Mucosa of stomach (tissue), 1 donor: ENCODE results near the gene KRT26.

Experiments used
- H3K27me3 ChIP-seq: one replicate; pipeline ENCODE4 v1.7.0; 2013; ENCODE audit warnings: mild to moderate bottlenecking, low read length; ENCODE audit not compliant: control insufficient read depth, insufficient read depth
- H3K36me3 ChIP-seq: one replicate; pipeline ENCODE4 v1.7.0; 2013; ENCODE audit warnings: low read length; ENCODE audit not compliant: control insufficient read depth, insufficient read depth
- H3K4me1 ChIP-seq: one replicate; pipeline ENCODE4 v1.7.0; 2013; ENCODE audit warnings: mild to moderate bottlenecking, low read length; ENCODE audit not compliant: control insufficient read depth, insufficient read depth
- H3K4me3 ChIP-seq: one replicate; pipeline ENCODE4 v1.7.0; 2013; ENCODE audit warnings: low read length
- H3K9ac ChIP-seq: one replicate; pipeline ENCODE4 v1.7.0; 2013; ENCODE audit warnings: mild to moderate bottlenecking, low read length, moderate library complexity
- H3K9me3 ChIP-seq: one replicate; pipeline ENCODE4 v1.7.0; 2013; ENCODE audit warnings: mild to moderate bottlenecking, low read length, moderate library complexity; ENCODE audit not compliant: control insufficient read depth
- donor health status: Pancreatic carcinoma.

The KRT26 gene

GRCh38 chr17:40812639-40813038 is 40.6 kb upstream of the KRT26 start:
- Histone ChIP-seq H3K4me1 (no peaks in the 10 kb centered on the region), H3K27me3 (peaks cover 27% of the 10 kb centered on the region), H3K9ac (no peak overlapping the region), H3K9me3 (no peaks in the 10 kb centered on the region), H3K4me3 (no peak overlapping the region), H3K36me3 (no peaks in the 10 kb centered on the region)

GRCh38 chr17:40810494-40810893 is 38.5 kb upstream of the KRT26 start:
- H3K4me1 ChIP-seq: no peaks in the 10 kb centered on the region
- H3K4me3 ChIP-seq: no peak overlapping the region
- H3K9ac ChIP-seq: no peak overlapping the region
- H3K9me3 ChIP-seq: no peaks in the 10 kb centered on the region
- no peaks in the 10 kb centered on the region for H3K36me3 ChIP-seq
- H3K27me3 ChIP-seq: peaks cover 48% of the 10 kb centered on the region

GRCh38 chr17:40809721-40810421 is 37.9 kb upstream of the KRT26 start:
- Histone ChIP-seq H3K9ac (no peak overlapping the region), H3K4me1 (no peaks in the 10 kb centered on the region), H3K36me3 (no peaks in the 10 kb centered on the region), H3K9me3 (no peaks in the 10 kb centered on the region), H3K27me3 (peaks cover 51% of the 10 kb centered on the region), H3K4me3 (no peak overlapping the region)

DNA sequence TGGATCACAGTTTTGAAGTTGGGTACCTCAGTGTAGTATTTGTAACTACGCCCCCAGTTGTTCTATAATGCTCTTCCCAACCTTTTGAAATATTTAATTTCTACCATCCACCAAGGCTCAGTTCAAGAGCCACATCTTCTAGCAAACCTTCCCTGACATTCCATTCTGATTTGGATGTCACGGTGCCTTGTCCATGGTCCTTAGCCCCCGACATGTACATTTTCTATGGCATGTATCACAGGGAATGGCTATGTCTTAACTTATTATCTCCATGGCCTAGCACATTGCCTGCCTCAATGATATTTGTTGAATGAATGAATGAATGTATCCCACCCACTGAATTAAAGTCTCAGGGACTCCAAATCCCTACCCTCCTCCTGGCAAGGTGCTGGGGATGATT is 34.1 kb upstream of the KRT26 start:
- Histone ChIP-seq H3K9ac (no peak overlapping the region), H3K4me3 (no peak overlapping the region), H3K27me3 (peaks cover 46% of the 10 kb centered on the region), H3K4me1 (no peaks in the 10 kb centered on the region), H3K36me3 (no peaks in the 10 kb centered on the region), H3K9me3 (no peaks in the 10 kb centered on the region)

- Histone ChIP-seq H3K9ac (no peak overlapping the region), H3K27me3 (peaks cover 39% of the 10 kb centered on the region), H3K4me3 (no peak overlapping the region), H3K4me1 (no peaks in the 10 kb centered on the region), H3K9me3 (no peaks in the 10 kb centered on the region), H3K36me3 (no peaks in the 10 kb centered on the region)
Measured at GRCh38 chr17:40803617-40804082, 31.6 kb upstream of the KRT26 start.

DNA sequence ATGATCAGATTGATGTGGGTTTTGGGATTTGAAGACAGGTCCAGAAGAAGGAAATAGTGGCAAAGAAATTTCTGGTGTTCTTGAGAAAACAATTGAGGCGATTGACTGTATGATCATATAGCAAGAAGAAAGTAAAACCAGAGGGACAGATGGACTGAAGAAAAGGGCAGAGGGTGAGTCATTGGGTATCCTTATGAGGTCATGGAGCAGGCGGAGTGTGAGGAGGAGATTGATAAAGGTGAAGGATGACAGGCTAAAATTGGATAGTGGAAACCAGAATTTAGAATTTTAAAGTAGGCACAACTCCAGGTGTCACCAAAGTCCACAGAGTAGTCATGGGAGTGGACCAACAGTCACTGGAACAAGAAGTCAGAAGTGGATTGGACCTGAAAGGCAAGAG is 29.2 kb upstream of the KRT26 start:
- H3K27me3 ChIP-seq: peaks cover 25% of the 10 kb centered on the region
- H3K4me3 ChIP-seq: no peak overlapping the region
- no peak overlapping the region for H3K9ac ChIP-seq
- no peaks in the 10 kb centered on the region for H3K9me3 ChIP-seq
- no peaks in the 10 kb centered on the region for H3K36me3 ChIP-seq
- H3K4me1 ChIP-seq: no peaks in the 10 kb centered on the region

GRCh38 chr17:40800381-40800780 is 28.4 kb upstream of the KRT26 start:
- H3K9ac ChIP-seq: no peak overlapping the region
- no peaks in the 10 kb centered on the region for H3K9me3 ChIP-seq
- no peaks in the 10 kb centered on the region for H3K4me1 ChIP-seq
- no peaks in the 10 kb centered on the region for H3K36me3 ChIP-seq
- no peak overlapping the region for H3K4me3 ChIP-seq
- peaks cover 18% of the 10 kb centered on the region for H3K27me3 ChIP-seq

DNA sequence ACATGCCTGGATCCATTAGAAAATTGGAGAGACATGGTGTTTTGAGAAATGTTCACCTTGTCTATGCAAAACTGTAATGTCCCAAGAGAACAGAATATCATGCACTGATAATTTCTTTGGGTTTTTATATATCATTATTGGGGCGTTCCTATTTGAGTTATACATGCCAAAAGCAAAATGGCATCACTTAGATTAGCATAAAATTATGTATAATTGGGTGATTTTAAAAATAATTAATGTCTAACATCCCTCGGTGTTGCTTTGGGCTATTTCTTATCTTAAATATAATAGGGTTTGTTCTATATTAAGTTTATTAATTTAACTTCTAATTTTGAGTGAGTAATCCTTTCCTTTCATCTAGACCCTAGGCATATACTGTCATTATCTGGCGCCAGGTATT is 27.9 kb upstream of the KRT26 start, which contains the start of gene KRT28:
KRT28 (minus strand) TSS at position 101 of the 400 bp plus-strand sequence; CDS start at position 35, 66 bp downstream.
- no peaks in the 10 kb centered on the region for H3K4me1 ChIP-seq
- H3K4me3 ChIP-seq: no peak within 1 kb of the TSS
- H3K9me3 ChIP-seq: no peaks in the 10 kb centered on the region
- peaks cover 16% of the 10 kb centered on the region for H3K27me3 ChIP-seq
- no peak within 1 kb of the TSS for H3K9ac ChIP-seq
- no peaks in the 10 kb centered on the region for H3K36me3 ChIP-seq

GRCh38 chr17:40796846-40797245 is 24.8 kb upstream of the KRT26 start:
- no peaks in the 10 kb centered on the region for H3K36me3 ChIP-seq
- H3K27me3 ChIP-seq: peaks cover 16% of the 10 kb centered on the region
- no peak overlapping the region for H3K9ac ChIP-seq
- no peak overlapping the region for H3K4me3 ChIP-seq
- no peaks in the 10 kb centered on the region for H3K4me1 ChIP-seq
- H3K9me3 ChIP-seq: no peaks in the 10 kb centered on the region

DNA sequence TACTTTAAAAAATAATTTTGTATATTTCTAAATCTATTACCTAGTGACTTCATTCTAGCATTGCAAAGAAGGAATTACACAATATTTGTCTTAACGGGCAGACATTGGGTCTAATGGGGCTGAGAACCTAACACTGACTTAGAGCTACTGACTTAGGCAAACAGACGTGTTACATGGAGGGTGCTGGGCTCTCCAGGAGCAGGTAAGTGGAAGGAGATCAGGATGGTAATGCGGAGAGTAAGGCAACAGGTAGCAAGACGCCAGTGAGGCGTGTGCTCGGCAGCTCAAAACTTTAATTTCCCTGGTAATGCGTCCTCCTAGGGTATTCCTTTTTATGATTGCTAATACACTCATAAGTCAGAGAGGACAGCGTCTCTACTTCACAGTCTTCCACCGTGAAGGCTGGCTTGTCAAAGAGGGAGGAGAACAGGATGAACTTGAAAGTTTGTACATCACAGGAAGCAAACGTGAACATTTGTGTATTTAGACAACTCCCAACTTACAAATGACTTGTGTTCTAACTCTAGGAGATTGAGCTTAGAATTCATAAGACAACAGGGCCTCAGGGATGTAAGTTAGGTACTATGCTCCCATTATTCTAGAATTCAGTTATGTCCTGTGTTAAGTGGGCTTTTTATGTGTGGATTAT is 23.1 kb upstream of the KRT26 start:
- Histone ChIP-seq H3K36me3 (no peaks in the 10 kb centered on the region), H3K9me3 (no peaks in the 10 kb centered on the region), H3K4me3 (no peak overlapping the region)

DNA sequence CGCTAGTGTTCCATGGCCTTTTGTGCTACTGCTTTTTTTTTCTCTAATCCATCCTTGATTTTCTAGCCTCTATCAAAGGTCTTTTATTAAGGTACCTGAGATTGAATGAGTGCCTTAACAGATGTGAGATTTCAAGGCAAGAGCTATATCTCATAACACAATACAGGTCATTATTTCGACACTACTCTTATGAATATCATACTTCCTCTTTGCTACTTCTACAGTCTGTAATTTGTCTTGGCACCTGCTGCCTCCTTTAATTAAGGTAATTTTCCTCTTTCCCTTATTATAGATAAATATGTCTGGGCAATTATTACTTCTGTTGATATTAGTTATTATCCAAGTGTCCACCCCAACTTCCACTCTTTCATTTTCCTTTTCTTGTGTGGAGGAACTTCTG is 22.5 kb upstream of the KRT26 start:
- no peaks in the 10 kb centered on the region for H3K36me3 ChIP-seq
- H3K4me1 ChIP-seq: no peaks in the 10 kb centered on the region
- no peak overlapping the region for H3K4me3 ChIP-seq
- H3K9me3 ChIP-seq: no peaks in the 10 kb centered on the region
- H3K27me3 ChIP-seq: peaks cover 8% of the 10 kb centered on the region
- H3K9ac ChIP-seq: no peak overlapping the region

More for the DNA sequence above, 23.1 kb upstream of the KRT26 start:
- no peaks in the 10 kb centered on the region for H3K4me1 ChIP-seq
- no peak overlapping the region for H3K9ac ChIP-seq
- peaks cover 13% of the 10 kb centered on the region for H3K27me3 ChIP-seq

GRCh38 chr17:40793832-40794231 is 21.8 kb upstream of the KRT26 start:
- Histone ChIP-seq H3K4me1 (no peaks in the 10 kb centered on the region), H3K9ac (no peak overlapping the region), H3K27me3 (peaks cover 6% of the 10 kb centered on the region), H3K9me3 (no peaks in the 10 kb centered on the region), H3K4me3 (no peak overlapping the region), H3K36me3 (no peaks in the 10 kb centered on the region)
